COLO829 (cell line): ENCODE data around the gene PKNOX2.

Experiments
- DNase-seq: peaks from one replicate; pipeline ENCODE4 v3.0.0; 2012; ENCODE audit warnings: low spot score

Gene PKNOX2

DNA sequence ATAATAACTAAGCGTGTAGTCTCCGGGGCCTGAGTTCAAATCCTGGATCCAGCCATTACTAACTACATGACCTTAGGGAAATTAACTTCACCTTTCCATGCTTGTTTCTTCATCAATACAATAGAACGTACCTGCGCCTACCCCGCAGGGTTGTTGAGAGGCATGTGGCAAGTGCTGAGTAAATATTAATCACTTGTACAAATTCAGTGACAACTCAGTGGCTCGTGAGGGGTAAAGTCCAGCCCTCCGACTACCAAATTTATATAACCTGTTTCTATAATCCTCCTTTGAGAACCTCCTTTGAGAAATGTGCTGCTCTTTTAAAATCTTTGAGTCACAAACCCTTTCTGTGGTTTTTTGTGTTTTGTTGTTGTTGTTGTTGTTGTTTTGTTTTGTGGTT, 281.7 kb downstream of the PKNOX2 start:
- no peak for DNase-seq

DNA sequence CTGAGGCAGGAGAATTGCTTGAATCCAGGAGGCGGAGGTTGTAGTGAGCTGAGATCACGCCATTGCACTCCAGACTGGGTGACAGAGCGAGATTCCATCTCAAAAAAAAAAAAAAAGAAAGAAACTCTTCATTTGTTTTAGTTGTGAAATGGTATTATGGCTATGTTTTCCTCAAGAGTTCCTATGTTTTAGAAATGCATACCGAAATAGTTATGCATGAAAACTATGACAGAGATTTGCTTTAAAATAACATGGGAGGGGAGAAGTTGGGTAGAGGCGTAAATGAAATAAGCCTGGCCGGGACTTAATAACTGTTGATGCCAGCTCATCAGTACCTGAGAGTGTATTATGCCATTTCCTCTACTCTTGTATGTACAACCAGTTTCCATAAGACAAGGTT, 283.2 kb downstream of the PKNOX2 start:
- no peak for DNase-seq

DNA sequence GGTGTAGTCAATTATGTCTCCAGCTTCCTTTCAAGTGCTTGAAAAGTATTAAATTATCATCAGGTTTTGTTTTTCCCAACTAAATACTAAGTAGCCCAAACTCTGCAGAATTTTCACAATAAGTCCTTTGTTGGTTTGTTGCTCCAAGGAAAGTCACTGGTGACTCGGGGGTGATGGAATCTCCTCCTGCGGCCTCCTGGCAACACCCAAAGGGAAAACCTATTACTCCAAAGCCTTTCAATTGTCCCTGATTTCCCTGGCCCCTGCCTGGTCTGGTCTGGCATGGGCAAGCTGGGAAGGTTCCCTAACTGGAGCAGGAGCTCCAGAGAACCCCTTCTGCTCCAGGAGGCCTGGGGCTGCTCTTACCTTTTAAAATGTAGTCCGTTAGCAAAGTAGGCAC, 283.6 kb downstream of the PKNOX2 start:
- DNase-seq: peak; percentile 88

DNA sequence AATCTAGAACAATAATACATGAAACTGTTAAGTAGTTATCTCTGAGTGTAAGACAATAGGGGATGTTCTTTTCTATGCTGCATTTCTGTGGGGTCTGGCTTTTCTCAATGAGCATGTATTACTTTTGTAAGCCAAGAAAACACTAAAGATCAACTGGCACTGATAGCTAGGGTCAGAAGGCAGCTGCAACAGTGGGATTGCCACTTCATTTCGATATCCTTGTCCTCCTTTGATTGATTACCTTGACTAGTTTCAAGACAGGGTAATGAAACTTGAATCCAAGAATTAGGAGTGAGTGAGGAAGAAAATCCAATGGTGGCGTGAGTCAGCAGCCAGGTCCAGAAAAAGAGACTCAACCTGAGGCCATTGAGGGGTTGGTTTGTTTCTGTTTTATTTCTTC, 285.0 kb downstream of the PKNOX2 start:
- no peak for DNase-seq

DNA sequence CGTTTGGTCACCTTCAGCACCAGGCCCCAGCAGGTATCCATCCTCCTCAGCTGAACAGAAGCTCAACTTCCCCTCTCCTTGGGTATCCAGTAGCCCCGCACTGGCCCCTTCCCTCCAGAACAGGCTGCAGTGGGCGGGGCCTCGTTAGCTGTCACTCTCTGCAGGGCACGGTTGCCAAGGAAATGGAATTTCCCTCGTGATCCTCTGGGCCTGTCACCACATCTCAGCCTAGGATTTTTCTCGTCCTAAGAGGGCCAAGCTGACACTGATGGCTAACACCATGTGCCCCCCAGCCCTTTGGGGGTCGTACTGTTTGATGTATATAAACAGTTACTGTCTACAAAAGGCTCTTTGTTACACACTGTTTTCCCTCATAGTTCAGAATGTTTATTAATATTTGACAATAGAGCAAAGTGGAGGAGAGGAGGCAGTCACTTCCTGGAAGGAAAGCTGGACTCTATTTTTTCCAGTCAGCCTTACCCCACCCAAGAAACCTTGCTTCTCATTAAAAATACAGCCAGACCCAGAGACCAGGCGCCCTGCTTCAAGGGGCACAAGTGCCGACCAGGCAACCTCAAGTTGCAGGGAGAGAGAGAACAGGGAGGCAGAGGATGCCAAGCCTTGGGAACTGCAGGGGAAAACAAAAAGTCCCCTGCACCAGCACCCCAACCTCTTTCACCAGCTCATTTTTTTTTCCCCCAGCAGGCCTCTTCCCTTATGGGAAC, 287.0 kb downstream of the PKNOX2 start:
- DNase-seq: peak; percentile 84

DNA sequence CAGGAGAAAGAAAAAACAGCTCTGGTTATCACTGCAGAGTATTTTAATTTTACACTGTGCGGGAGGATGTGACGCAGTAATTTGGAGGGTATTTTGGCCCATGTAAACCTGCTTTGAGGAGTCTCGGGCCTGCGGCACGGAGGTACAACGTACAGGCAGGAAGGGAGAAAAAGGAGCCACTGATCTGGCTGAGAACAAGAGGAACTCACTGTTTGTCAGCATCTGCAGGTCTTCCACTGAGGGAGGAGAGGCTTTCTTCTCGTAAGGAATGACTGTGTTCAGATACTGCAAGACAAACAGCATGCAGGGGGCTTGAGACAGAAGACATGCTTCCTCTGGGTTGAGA, 287.5 kb downstream of the PKNOX2 start:
- no peak for DNase-seq

DNA sequence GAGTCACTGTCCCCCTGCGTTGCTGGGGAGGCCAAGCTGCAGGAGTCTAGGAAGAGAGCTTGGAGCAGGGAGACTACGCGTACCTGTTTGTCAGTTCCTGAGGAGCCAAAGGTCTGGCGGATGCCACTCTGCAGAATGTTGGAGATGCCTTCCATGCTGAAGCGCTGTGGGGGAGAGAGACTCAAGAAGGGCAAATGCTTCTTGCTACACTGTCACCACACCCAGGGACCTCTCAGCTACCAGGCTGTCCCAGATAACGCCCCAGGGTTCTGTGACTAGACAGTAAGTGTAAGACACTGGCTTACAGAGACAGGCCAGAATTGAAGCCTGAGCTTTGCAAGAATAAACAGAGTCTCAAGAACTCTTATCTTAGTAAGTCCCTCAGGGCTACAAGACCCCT, 289.5 kb downstream of the PKNOX2 start:
- no peak for DNase-seq

DNA sequence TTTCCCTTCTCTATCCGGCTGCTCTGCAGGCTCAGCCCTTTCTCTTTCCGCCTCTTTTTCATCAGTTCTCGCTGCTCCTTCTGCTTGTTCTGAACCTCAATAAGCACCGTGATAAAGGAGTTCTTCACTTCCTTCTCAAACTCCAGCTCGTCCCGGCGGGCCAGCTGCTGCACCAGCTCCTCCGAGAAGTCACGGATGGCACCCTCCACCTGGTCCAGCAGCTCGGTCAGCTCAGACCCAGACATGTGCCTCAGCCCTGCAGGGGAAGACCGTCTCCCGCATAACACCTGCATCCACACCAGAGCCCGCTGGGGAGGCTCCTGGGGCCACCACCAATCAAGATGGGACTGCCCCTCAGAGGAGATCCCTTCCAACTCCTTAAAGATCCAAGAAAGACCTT, 291.3 kb downstream of the PKNOX2 start:
- DNase-seq: no peak

DNA sequence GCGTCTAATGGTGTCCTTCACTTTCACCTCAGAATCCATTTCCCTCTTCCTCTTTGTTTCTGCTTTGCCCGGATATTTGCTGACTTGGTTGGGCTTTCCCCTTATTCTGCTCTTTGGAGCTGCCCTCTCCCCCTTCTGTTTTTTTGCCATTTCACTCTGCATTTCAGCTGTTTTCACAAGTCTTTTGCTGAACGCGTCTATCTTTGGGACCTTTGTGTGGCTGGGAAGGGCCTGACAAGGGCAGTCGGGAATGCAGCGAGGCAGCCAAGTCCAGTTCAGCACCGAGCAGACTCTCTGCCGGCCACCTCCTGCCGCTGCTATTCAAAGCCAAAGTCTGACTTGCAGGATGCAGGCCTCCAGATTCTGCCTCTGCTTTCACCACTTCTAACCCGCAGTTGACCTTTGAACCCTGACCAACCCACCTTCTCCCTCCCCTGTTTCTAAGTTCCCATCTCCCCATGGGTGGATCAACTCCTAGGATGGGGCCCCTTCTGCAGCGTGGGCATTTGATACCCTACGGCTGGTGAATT, 293.3 kb downstream of the PKNOX2 start:
- DNase-seq: peak; percentile 46

DNA sequence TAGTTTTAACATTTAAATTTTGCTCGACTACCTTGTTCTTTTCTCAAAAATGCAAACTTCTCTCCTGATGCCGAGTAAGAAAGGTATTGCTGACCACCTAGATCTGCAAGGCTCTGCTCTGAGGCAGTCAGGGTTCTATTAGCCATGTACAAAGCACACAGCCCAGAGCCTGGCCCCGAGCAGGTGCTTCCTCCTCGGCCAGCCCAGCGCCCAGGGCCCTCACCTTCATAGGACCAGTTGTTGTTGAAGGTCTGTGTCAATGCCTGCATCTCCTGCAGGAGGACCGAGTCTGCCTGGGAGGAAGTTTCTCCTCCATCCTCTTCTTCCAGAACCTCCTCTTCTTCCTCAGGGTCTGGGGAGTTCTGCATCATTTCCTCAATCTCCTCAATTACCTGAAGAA, 295.7 kb downstream of the PKNOX2 start:
- DNase-seq: no peak

DNA sequence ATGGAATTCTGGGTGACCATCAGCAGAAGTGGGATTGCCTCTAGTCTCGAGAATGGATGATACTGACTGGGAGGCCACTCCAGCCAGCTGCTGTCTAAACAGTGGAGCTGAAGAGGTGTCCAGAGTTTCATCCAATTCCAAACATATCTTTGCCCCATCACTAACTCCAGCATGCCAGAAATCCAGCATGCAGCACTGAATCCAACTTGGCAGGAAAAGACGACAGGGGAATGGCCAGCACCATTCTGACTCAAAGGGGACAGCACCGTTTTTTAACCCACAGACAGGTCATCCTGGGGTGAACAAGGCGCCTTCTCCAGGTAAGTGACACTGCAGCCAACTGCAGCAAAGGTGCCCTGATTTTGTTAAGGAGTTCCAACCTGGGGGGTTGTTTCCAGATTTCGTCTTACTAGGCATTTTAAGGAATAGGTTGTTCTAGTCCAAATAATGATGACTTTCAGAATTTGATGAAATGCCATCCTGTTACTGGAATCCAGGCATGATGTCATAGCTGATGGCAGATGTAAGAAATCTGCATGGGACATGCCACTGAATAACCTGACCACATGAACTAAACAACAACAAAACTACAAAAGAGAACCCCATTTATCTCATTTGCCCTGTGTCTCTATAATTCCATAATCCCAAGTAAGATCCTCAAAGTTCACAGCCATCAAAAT, 299.2 kb downstream of the PKNOX2 start:
- DNase-seq: no peak

DNA sequence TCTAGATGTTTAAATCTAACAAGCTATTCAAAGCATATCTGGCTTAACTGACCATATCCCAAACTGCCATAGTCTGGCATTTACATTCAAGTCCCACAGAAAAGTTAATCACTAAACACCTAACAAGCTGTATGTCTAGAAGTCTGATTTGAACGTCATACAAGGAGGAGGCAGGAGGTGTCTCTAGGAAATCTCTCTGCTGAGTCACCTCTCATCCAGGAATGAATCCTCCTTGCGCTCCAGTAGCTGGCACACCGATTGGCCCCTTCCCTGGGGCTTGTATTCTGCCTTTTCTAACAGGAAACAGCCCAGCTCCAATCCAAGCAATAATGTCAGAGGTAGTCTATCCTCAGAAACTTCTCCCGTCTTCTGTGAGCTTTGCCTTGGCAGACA, 299.7 kb downstream of the PKNOX2 start:
- no peak for DNase-seq

DNA sequence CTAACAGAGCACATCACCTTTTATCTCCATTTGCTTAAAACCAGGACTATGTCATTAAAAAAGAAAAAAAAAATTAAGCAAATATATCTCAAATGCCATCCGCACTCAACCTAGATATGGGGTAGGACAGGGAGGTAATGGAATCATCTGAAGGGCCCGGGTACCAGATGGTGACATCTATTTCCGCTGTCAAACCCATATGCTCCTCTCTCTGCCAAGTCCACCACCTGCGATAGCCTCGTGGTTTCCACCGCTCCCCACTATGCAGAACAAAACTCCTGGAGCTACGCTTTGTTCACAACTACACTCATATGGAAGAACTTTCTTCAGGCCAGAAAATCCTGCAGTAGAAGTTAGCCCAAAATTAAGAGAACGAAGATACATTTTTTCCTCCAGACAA, 300.1 kb downstream of the PKNOX2 start:
- no peak for DNase-seq

DNA sequence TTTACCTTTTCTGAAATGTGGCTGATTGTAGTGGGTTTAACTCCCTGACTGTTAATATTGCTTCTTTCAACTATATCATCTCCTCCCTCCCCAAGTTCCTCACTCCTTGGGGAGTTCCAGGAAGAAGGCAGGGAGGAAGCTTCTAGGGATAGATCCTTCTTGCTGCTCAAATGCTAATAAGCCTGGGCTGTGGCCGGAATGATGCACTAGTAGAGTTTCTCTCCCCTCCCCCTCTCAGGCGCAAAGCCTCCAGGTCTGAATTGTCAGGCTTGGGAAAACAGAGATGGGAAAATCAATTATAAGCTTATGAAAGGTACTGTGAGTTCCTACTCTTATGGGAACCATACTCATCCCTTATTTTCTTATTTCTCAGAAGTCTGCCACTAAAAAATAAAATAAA, 300.7 kb downstream of the PKNOX2 start:
- no peak for DNase-seq

DNA sequence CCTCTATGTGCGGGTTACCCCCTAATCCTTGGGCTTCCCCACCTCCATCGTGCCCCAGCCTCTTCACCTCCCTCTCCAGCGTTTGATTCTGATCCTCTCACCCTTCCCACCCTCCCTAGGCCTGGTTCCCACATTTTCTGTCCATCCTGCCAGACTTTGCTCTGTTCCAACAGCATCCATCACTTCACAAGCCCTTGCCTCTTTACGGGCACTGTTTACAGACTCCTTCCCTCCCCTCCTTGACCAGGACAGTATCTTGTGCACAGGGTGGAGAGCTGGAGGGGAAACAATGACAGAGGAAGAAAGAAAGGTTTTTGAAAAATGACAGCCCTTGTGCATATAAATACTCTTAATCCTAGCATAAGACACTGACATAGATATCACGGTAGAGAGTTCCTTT, 301.1 kb downstream of the PKNOX2 start:
- no peak for DNase-seq

DNA sequence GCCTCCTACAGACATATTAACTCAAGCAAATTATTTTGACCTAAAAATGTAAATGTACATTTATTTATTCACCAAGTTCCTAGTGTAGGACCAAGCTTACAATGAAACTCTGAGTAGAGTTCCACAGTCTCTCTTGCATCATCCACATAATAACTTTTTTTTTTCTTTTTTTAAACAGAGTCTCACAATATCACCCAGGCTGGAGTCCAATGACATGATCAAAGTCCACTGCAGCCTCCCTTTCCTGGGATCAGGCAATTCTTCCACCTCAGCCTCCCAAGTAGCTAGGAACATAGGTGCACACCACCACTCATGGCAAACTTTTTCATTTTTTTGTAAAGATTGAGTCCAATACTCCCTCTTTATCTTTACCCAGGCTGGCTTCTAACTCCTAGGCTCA, 303.5 kb downstream of the PKNOX2 start:
- no peak for DNase-seq

DNA sequence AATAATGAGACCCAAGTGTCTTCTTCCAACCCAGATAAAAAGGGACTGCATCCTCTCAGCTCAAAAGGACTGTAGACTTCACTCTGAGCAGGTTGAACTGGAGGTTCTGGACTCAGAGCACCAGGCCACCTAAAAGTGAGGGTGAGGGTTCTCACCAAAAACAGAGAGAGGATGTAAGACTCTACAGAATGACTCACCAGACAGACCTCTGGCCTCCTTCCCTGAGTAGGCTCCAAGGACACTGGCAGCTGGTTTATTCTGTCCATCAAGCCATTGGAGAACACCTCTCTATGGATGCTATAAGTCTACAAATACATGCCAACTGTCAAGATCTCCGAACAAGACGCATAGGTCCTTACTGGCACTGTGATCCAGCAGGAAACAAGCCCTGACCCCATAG, 304.3 kb downstream of the PKNOX2 start:
- no peak for DNase-seq

DNA sequence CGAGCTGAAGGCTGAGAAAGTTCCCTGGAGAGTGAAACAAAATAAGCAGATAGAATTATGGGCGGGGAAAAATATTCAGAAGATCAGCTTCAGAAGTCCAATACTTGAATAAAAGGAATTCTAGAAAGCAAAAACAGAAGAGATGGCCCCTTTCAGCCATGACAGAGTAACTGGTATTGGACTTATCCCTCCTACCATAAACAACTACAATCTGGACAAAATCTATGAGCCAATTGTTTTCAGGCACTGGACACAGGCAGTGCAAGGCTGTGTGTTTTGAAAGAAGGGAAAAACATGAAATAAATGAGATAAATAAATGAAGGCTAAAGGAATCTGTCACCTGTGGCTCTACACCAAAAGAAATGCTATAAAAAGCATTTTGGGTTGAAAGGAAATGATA, 305.8 kb downstream of the PKNOX2 start:
- no peak for DNase-seq

DNA sequence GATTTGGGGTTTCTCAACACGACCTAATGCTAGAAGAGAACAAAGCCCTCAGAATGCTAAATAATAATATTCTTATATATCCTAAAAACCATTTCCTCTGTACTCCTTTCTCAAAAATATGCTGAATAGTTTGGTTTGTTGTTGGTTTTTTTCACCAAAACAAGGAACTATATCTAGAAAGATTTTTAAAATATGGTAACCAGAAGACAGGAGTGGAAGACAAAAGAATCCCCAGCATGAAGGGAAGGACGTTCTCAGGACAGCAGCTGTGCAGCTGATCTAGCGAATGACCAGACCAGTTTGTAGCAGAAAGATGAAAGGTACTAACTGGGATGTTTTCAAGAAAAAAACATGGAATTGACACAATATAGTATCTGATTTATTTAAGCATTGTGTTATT, 312.2 kb downstream of the PKNOX2 start:
- no peak for DNase-seq

DNA sequence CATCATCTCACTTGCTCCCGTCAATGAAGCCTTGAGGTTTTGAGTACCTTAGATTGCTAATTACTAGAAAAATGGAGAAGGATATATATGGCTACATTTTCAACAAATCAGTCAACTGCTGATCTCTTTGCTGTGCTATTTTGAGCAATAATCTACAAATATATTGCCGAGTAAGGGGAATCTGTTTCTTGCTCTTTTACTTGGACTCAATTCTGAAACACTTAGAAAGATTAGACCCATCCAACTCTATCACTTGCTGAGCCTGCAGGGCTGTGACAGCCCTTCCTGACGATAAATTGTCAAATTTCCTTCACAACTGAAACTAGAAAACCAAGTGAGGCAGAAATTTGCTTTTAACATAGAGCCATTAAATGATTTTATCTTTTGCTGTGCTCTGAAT, 314.6 kb downstream of the PKNOX2 start:
- DNase-seq: no peak

DNA sequence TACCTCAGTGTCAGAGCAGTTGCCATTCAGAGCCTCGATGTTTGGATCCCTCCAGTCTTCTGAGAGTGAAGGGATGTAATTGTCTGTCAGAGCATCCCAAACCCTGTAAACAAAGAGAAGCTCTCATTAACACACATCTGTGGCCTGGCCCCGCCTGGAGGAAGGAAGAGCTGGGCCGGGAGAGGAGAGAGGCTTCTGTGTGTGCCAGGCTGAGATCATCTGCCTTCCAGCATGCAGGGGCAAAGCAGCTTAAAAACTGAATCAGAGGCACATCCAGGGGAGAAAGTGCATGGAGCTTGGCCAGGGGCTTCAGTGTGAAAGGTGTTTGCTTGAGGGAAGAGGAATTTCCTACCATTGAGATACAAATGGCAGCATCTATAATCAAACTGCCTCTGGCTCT, 317.0 kb downstream of the PKNOX2 start:
- peak; percentile 68 for DNase-seq
